SW480 (cell line): ENCODE data around the gene TMEM181.
"Not testable (repeated sequence)": the region's sequence is repeated elsewhere in the genome, so short reads cannot be mapped to it uniquely, and the experiment has no call there.

Source experiments
- DNase-seq: peaks from one replicate; pipeline ENCODE4 v3.0.0-alpha.2; 2016; ENCODE audit warnings: low spot score

TMEM181 gene

GRCh38 chr6:158595223-158595622, 35.3 kb downstream of the TMEM181 start:
- no peak for DNase-seq

GRCh38 chr6:158596861-158597260, 37.0 kb downstream of the TMEM181 start:
- no peak for DNase-seq

GRCh38 chr6:158597565-158597964, 37.7 kb downstream of the TMEM181 start:
- no peak for DNase-seq

GRCh38 chr6:158599635-158600034, 39.7 kb downstream of the TMEM181 start:
- DNase-seq: no peak

GRCh38 chr6:158603261-158604047, 43.6 kb downstream of the TMEM181 start:
- DNase-seq: no peak

- no peak for DNase-seq
Observed at GRCh38 chr6:158604048-158604406, 44.1 kb downstream of the TMEM181 start.

GRCh38 chr6:158605266-158605878, 45.5 kb downstream of the TMEM181 start:
- peak; percentile 33 for DNase-seq

- DNase-seq: not testable (repeated sequence)
Observed at GRCh38 chr6:158606011-158606410, 46.1 kb downstream of the TMEM181 start.

GRCh38 chr6:158606935-158607334, 47.0 kb downstream of the TMEM181 start:
- DNase-seq: no peak

GRCh38 chr6:158607411-158608170, 47.7 kb downstream of the TMEM181 start:
- DNase-seq: no peak

GRCh38 chr6:158608221-158608620, 48.3 kb downstream of the TMEM181 start:
- no peak for DNase-seq

GRCh38 chr6:158609455-158610155, 49.7 kb downstream of the TMEM181 start:
- no peak for DNase-seq

GRCh38 chr6:158610319-158610968, 50.6 kb downstream of the TMEM181 start:
- no peak for DNase-seq

- no peak for DNase-seq
Observed at GRCh38 chr6:158611039-158611438, 51.1 kb downstream of the TMEM181 start.

- DNase-seq: no peak
Observed at GRCh38 chr6:158611541-158612370, 51.9 kb downstream of the TMEM181 start.

- not testable (repeated sequence) for DNase-seq
Observed at GRCh38 chr6:158614606-158615005, 54.7 kb downstream of the TMEM181 start.

- DNase-seq: not testable (repeated sequence)
Observed at GRCh38 chr6:158618289-158618688, 58.4 kb downstream of the TMEM181 start.

GRCh38 chr6:158619922-158620801, 60.3 kb downstream of the TMEM181 start:
- DNase-seq: no peak

- no peak for DNase-seq
Observed at GRCh38 chr6:158620963-158621693, 61.2 kb downstream of the TMEM181 start.
